Measurements from ENCODE around the gene RNF183. TPM values are rescaled to one million over a fixed set of nuclear protein-coding genes. Genes with fewer than 3 reads are reported as not detected.

Gene RNF183
- polyA plus RNA-seq (2013, experiment 1 of 4) = not detected
- 0.14 TPM for polyA plus RNA-seq (2013, experiment 2 of 4)
- not detected for polyA plus RNA-seq (2013, experiment 3 of 4)
- 0.16 TPM for polyA plus RNA-seq (2013, experiment 4 of 4)

- no peak within 1 kb of the TSS for H3K4me3 ChIP-seq (ENCODE audit: insufficient read depth, low read depth, low read length)
- 85 to 89% methylated on average over 25 of the region's 25 CpGs for WGBS, 2 experiments
- H3K9me3 ChIP-seq (ENCODE audit: control insufficient read depth, low read length) = no peaks in the 10 kb centered on the region
- H3K27me3 ChIP-seq (ENCODE audit: control insufficient read depth, insufficient read depth, low read length, poor library complexity, severe bottlenecking) = no peaks in the 10 kb centered on the region
- H3K27ac ChIP-seq (ENCODE audit: insufficient read depth, low read depth, low read length, poor library complexity, severe bottlenecking) = no peak within 1 kb of the TSS
- H3K4me1 ChIP-seq (ENCODE audit: control insufficient read depth, insufficient read depth, low read length) = no peaks in the 10 kb centered on the region
- H3K36me3 ChIP-seq (ENCODE audit: control insufficient read depth, insufficient read depth, low read length) = no peaks in the 10 kb centered on the region
Observed at GRCh38 chr9:113302792-113303418, at the start of gene RNF183. TSS of gene RNF183 (minus strand) at chr9:113303376. CDS start at chr9:113298184, 5,192 bp downstream.

GRCh38 chr9:113352411-113352810 is 49.2 kb upstream of the RNF183 start:
- no peaks in the 10 kb centered on the region for H3K4me1 ChIP-seq (ENCODE audit: control insufficient read depth, insufficient read depth, low read length)

GRCh38 chr9:113352006-113352405 is 48.8 kb upstream of the RNF183 start:
- 70 to 84% methylated on average over 6 of the region's 6 CpGs for WGBS, 2 experiments
- no peak overlapping the region for H3K27ac ChIP-seq (ENCODE audit: insufficient read depth, low read depth, low read length, poor library complexity, severe bottlenecking)

More at GRCh38 chr9:113352411-113352810, 49.2 kb upstream of the RNF183 start:
- H3K4me3 ChIP-seq (ENCODE audit: insufficient read depth, low read depth, low read length) = no peak overlapping the region
- no peak overlapping the region for H3K27ac ChIP-seq (ENCODE audit: insufficient read depth, low read depth, low read length, poor library complexity, severe bottlenecking)
- no peaks in the 10 kb centered on the region for H3K36me3 ChIP-seq (ENCODE audit: control insufficient read depth, insufficient read depth, low read length)
- no peaks in the 10 kb centered on the region for H3K9me3 ChIP-seq (ENCODE audit: control insufficient read depth, low read length)
- 89 to 100% methylated on average over 1 of the region's 1 CpG for WGBS, 2 experiments
- H3K27me3 ChIP-seq (ENCODE audit: control insufficient read depth, insufficient read depth, low read length, poor library complexity, severe bottlenecking) = peaks cover 59% of the 10 kb centered on the region

GRCh38 chr9:113350937-113351336 is 47.8 kb upstream of the RNF183 start:
- H3K27me3 ChIP-seq (ENCODE audit: control insufficient read depth, insufficient read depth, low read length, poor library complexity, severe bottlenecking) = peaks cover 63% of the 10 kb centered on the region

More at GRCh38 chr9:113352006-113352405, 48.8 kb upstream of the RNF183 start:
- Histone ChIP-seq H3K4me1 (ENCODE audit: control insufficient read depth, insufficient read depth, low read length) (no peaks in the 10 kb centered on the region), H3K9me3 (ENCODE audit: control insufficient read depth, low read length) (no peaks in the 10 kb centered on the region), H3K27me3 (ENCODE audit: control insufficient read depth, insufficient read depth, low read length, poor library complexity, severe bottlenecking) (peaks cover 63% of the 10 kb centered on the region), H3K36me3 (ENCODE audit: control insufficient read depth, insufficient read depth, low read length) (no peaks in the 10 kb centered on the region), H3K4me3 (ENCODE audit: insufficient read depth, low read depth, low read length) (no peak overlapping the region)

GRCh38 chr9:113350107-113350661 is 47.0 kb upstream of the RNF183 start:
- no peaks in the 10 kb centered on the region for H3K4me1 ChIP-seq (ENCODE audit: control insufficient read depth, insufficient read depth, low read length)
- no peak overlapping the region for H3K27ac ChIP-seq (ENCODE audit: insufficient read depth, low read depth, low read length, poor library complexity, severe bottlenecking)
- peak overlapping the region; percentile 32 for H3K4me3 ChIP-seq (ENCODE audit: insufficient read depth, low read depth, low read length)
- H3K36me3 ChIP-seq (ENCODE audit: control insufficient read depth, insufficient read depth, low read length) = no peaks in the 10 kb centered on the region
- WGBS, 2 experiments = 35 to 39% methylated on average over 14 of the region's 14 CpGs
- no peaks in the 10 kb centered on the region for H3K9me3 ChIP-seq (ENCODE audit: control insufficient read depth, low read length)
- peaks cover 64% of the 10 kb centered on the region for H3K27me3 ChIP-seq (ENCODE audit: control insufficient read depth, insufficient read depth, low read length, poor library complexity, severe bottlenecking)

More at GRCh38 chr9:113350937-113351336, 47.8 kb upstream of the RNF183 start:
- H3K4me1 ChIP-seq (ENCODE audit: control insufficient read depth, insufficient read depth, low read length) = no peaks in the 10 kb centered on the region
- H3K36me3 ChIP-seq (ENCODE audit: control insufficient read depth, insufficient read depth, low read length) = no peaks in the 10 kb centered on the region
- no peak overlapping the region for H3K4me3 ChIP-seq (ENCODE audit: insufficient read depth, low read depth, low read length)
- H3K9me3 ChIP-seq (ENCODE audit: control insufficient read depth, low read length) = no peaks in the 10 kb centered on the region
- 68 to 71% methylated on average over 6 of the region's 6 CpGs for WGBS, 2 experiments
- no peak overlapping the region for H3K27ac ChIP-seq (ENCODE audit: insufficient read depth, low read depth, low read length, poor library complexity, severe bottlenecking)

- Histone ChIP-seq H3K27ac (ENCODE audit: insufficient read depth, low read depth, low read length, poor library complexity, severe bottlenecking) (no peak within 1 kb of the TSS), H3K4me1 (ENCODE audit: control insufficient read depth, insufficient read depth, low read length) (no peaks in the 10 kb centered on the region), H3K36me3 (ENCODE audit: control insufficient read depth, insufficient read depth, low read length) (no peaks in the 10 kb centered on the region), H3K27me3 (ENCODE audit: control insufficient read depth, insufficient read depth, low read length, poor library complexity, severe bottlenecking) (peaks cover 65% of the 10 kb centered on the region), H3K9me3 (ENCODE audit: control insufficient read depth, low read length) (no peaks in the 10 kb centered on the region), H3K4me3 (ENCODE audit: insufficient read depth, low read depth, low read length) (peak within 1 kb of the TSS; percentile 32)
- 2% methylated on average over 71 of the region's 71 CpGs for WGBS, 2 experiments
Observed at GRCh38 chr9:113349445-113350094, 46.4 kb upstream of the RNF183 start, which contains the start of gene BSPRY. TSS of gene BSPRY (plus strand) at chr9:113349541. CDS start at chr9:113349580, 39 bp downstream.

GRCh38 chr9:113349066-113349444 is 45.9 kb upstream of the RNF183 start:
- H3K9me3 ChIP-seq (ENCODE audit: control insufficient read depth, low read length) = no peaks in the 10 kb centered on the region
- H3K27me3 ChIP-seq (ENCODE audit: control insufficient read depth, insufficient read depth, low read length, poor library complexity, severe bottlenecking) = peaks cover 65% of the 10 kb centered on the region
- no peaks in the 10 kb centered on the region for H3K4me1 ChIP-seq (ENCODE audit: control insufficient read depth, insufficient read depth, low read length)
- peak overlapping the region; percentile 32 for H3K4me3 ChIP-seq (ENCODE audit: insufficient read depth, low read depth, low read length)
- no peak overlapping the region for H3K27ac ChIP-seq (ENCODE audit: insufficient read depth, low read depth, low read length, poor library complexity, severe bottlenecking)
- 22 to 24% methylated on average over 13 of the region's 13 CpGs for WGBS, 2 experiments
- no peaks in the 10 kb centered on the region for H3K36me3 ChIP-seq (ENCODE audit: control insufficient read depth, insufficient read depth, low read length)

GRCh38 chr9:113348437-113348836 is 45.3 kb upstream of the RNF183 start:
- Histone ChIP-seq H3K36me3 (ENCODE audit: control insufficient read depth, insufficient read depth, low read length) (no peaks in the 10 kb centered on the region), H3K27me3 (ENCODE audit: control insufficient read depth, insufficient read depth, low read length, poor library complexity, severe bottlenecking) (peaks cover 62% of the 10 kb centered on the region), H3K4me1 (ENCODE audit: control insufficient read depth, insufficient read depth, low read length) (no peaks in the 10 kb centered on the region), H3K9me3 (ENCODE audit: control insufficient read depth, low read length) (no peaks in the 10 kb centered on the region), H3K27ac (ENCODE audit: insufficient read depth, low read depth, low read length, poor library complexity, severe bottlenecking) (no peak overlapping the region), H3K4me3 (ENCODE audit: insufficient read depth, low read depth, low read length) (no peak overlapping the region)
- 86 to 88% methylated on average over 2 of the region's 3 CpGs for WGBS, 2 experiments

- Histone ChIP-seq H3K27ac (ENCODE audit: insufficient read depth, low read depth, low read length, poor library complexity, severe bottlenecking) (no peak overlapping the region), H3K9me3 (ENCODE audit: control insufficient read depth, low read length) (no peaks in the 10 kb centered on the region), H3K27me3 (ENCODE audit: control insufficient read depth, insufficient read depth, low read length, poor library complexity, severe bottlenecking) (peaks cover 47% of the 10 kb centered on the region), H3K36me3 (ENCODE audit: control insufficient read depth, insufficient read depth, low read length) (no peaks in the 10 kb centered on the region), H3K4me1 (ENCODE audit: control insufficient read depth, insufficient read depth, low read length) (no peaks in the 10 kb centered on the region), H3K4me3 (ENCODE audit: insufficient read depth, low read depth, low read length) (no peak overlapping the region)
- 40% methylated on average over 1 of the region's 1 CpG; no CpG with 5 or more reads in 1 of the 2 experiments for WGBS, 2 experiments
Observed at GRCh38 chr9:113345671-113346070, 42.5 kb upstream of the RNF183 start.

- Histone ChIP-seq H3K9me3 (ENCODE audit: control insufficient read depth, low read length) (no peaks in the 10 kb centered on the region), H3K27me3 (ENCODE audit: control insufficient read depth, insufficient read depth, low read length, poor library complexity, severe bottlenecking) (peaks cover 44% of the 10 kb centered on the region), H3K4me3 (ENCODE audit: insufficient read depth, low read depth, low read length) (no peak overlapping the region), H3K36me3 (ENCODE audit: control insufficient read depth, insufficient read depth, low read length) (no peaks in the 10 kb centered on the region), H3K4me1 (ENCODE audit: control insufficient read depth, insufficient read depth, low read length) (no peaks in the 10 kb centered on the region), H3K27ac (ENCODE audit: insufficient read depth, low read depth, low read length, poor library complexity, severe bottlenecking) (no peak overlapping the region)
- 60% methylated on average over 1 of the region's 2 CpGs; no CpG with 5 or more reads in 1 of the 2 experiments for WGBS, 2 experiments
Observed at GRCh38 chr9:113345190-113345589, 42.0 kb upstream of the RNF183 start.

All from ectodermal cell (in vitro differentiated cells).